Measurements from ENCODE around the gene ZFAND3.

The ZFAND3 gene

DNA sequence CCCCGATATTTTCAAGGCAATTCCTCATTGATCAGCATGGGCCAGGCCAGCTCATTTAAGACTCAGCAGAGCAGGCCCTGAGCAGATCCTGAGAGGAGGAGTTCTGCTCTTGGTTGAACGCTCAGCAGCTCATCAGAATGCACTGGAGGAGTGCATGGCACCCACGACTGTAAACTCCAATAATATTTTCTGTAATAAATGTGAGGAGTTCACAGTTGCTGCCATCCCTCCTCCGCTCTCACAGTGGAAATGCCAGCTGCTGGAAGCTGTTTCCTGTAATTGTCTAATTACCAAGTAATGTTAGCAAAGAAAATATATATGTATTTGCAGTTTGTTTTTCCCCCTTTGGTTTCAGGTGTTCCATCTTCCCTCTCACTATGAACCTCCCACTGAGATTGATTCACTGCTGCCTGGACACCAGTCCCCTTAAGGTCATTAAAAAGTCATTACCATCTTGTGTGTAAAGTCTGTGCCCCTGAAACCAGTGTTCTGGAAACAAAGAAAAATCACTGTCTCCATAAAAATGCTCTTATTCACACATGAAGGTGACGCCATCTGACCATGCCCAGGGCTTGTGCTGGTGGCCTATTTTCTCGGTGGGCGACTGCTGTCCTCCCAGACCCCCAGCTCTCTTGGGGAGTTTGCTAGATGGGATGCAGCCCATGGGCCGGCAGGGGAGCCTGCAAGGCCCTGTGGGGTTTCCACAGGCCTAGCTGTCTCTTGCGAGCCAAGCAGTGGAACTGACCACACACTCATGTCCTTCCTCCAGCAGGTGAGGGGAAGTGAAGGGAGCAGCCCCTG, 374.2 kb downstream of the ZFAND3 start:
- DNase-seq, result peak; percentile 62 to 93

DNA sequence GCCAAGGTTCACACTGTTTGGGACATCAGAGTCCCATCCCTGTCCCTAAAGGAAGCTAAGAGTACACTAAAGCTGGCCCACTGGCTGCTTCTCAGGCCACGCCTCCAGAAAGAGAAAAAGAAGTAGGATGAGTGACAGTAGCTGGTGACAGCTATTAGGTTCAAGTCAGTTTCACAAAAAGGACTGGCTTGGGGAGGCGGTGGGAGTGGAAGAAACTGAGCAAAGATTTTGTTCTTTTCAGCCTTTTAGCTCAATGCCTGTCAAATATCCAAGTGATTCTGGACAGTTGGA, 374.7 kb downstream of the ZFAND3 start:
- peak in 1 of 2 experiments; percentile 52 for DNase-seq

DNA sequence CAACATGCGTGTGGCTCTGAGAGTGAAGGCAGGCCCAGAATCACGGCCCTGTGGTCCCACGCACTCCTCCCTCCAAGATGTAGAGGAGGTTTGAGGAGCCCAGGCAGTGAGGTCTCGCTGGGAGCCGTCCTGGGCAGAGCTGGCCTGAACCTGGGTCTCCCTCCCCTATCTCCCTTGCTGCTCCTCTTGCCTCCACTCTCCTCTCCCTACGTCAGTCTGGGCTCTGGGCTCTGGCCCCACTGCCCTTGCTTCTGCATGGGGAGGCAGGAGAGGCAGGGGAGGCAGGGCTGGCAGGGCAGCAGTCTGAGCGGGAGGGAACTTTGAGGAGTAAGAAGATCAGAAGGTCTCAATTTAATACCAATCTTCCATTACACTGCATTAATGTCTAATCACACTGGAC, 375.1 kb downstream of the ZFAND3 start:
- DNase-seq, result no peak

DNA sequence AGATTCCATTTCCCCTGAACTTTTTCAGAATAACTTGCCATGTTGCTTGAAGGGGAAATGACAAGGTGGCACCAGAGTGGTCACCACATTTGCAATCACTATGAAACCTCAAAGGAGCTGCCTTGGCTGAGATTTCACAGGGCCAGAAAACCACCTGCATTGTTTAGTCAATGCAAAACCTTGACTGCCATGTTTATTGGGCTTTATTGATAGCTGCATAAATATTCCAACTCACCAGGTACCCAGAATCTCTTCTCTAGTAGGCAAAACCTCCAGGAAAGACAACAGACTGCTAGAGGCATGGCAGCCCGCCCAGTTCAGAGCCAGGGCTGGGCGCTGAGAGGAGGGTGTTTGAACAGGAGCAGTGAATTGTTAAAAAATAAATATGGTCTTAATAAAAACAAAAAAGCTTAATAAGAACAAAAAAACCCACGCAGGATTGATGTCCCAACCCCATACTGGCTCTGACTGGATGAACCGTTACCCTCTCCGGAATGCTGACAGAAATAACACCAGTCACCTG, 375.6 kb downstream of the ZFAND3 start:
- peak in 1 of 2 experiments; percentile 59 for DNase-seq

DNA sequence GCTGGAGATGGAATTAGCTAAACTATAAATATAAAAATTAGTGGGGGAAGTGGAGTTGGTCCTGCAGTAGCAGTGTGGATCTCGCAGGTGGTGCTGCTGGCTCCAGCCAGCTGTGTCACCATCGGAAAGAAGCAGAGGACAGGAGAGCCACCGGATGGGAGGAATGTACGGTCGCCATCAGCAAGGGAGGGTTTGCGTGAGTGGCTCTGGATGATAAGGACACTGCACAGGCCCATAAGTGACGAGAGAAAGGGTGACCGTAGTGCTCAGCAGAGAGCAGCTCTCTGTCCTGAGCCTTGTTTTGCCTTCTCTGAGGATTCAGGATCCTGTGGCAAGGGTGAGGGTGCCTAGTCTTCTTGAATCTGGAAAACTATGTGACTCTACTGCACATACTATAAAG, 378.7 kb downstream of the ZFAND3 start:
- peak in 1 of 2 experiments; percentile 6 for DNase-seq

All from NCI-H2081 (cell line).